Daoy (cell line): Measurements from ENCODE around the gene FAM219A. TPM values are rescaled to one million over a fixed set of nuclear protein-coding genes. Genes with fewer than 3 reads are reported as not detected.

Source experiments
- DNase-seq: peaks from one replicate; pipeline ENCODE4 v3.0.0-alpha.2; 2015; ENCODE audit warnings: low read depth
- total RNA-seq: library from RNA; depleted of rRNA; stranded (reverse); fragments of >200 nt; shearing (Covaris generic); gene quantifications from 2 replicates; pipeline ENCODE4 v1.2.3, GENCODE V29; 2014; rRNA removed

The FAM219A gene, protein sequence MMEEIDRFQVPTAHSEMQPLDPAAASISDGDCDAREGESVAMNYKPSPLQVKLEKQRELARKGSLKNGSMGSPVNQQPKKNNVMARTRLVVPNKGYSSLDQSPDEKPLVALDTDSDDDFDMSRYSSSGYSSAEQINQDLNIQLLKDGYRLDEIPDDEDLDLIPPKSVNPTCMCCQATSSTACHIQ
- total RNA-seq, result 14.9 and 16.2 TPM in 2 replicates

DNA sequence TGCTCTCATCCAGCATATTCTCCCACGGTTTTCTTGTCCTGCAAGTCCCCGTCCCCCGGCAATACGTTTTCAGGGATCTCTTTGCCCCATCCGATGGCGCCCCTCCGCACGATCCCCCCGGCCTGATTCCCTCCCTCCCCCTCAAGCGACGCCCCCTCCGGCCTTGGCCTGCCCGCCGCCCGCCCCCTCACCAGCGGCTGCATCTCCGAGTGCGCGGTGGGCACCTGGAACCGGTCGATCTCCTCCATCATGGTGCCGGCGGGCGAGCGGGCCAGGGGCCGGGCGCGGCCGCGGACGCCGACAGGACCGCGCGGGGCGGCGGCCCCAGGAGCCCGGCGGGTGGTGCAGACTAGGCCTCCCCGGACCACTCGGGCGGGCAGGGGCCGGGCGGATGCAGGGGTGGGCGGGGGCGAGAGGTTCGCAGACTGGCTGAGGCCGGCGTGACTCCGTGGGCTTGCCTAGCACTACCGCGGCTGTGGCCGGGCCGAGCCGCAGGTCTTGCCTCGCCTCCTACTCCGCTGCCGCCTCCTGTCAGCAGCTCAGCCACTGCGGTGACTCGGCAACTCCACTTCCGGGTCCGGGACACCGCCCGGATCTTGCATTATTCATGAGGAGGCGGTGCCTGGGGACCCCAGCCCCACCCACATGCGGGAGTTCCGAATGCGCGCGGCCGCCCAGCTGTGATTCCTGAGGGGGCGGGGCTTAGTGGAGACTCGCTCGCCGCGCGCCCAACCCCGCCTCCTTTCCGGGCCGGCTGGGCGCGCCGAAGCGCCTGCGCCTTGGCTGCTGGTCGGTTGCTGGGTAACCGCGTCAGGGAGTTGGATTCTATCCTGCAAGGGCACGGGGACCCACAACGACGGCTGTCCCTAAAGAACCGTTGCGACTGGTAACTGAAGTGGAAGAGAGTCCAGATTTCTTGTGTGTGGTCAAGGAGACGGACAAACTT lies at the start of gene FAM219A, which contains the start of gene DNAI1:
FAM219A (minus strand) TSS at position 558 of the 946 bp plus-strand sequence; CDS start at position 251, 307 bp downstream.
DNAI1 (plus strand) TSS at position 793 of the 946 bp plus-strand sequence. CDS start 201 bp downstream, outside the sequence.
- peak; percentile 99 for DNase-seq

DNA sequence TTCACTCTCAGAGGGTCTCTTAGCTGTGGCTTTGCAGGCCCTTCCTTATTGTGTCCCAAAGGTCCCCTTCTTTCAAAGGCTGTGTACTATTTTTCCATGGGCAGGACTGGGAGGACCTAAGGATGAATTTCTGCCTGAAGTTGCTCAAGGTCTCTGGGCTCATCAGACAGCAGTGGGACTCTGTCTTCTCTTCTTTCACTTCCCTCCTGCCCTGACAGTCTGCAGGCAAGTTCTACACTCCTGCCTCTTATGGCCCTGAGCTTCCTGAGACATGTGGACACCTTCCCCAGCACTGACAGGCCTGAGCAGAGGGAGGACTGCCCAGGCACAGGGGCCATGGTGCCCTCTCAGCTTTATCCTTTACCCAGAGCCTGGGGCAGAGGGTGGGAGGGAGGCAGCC lies 49.6 kb upstream of the FAM219A start:
- DNase-seq, result no peak

DNA sequence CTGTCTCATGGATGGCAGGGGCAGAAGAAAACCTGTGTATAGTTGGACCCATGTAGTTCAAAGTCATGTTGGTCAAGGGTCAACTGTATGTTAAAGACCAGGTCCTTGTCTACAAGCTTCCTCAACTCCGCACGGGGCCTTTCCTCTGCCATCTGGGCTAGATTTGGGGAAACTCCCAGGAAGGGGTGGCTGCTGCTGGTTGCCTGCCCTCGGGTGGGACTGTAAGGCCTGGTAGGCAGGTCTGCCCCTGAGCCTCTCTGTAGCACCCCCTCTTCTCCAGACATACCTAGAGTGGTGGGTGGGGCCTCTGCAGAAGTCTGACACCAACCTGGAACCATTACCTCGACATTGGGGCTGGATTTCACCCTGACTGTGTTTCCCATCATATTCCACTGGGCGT lies 49.2 kb upstream of the FAM219A start:
- DNase-seq, result no peak

DNA sequence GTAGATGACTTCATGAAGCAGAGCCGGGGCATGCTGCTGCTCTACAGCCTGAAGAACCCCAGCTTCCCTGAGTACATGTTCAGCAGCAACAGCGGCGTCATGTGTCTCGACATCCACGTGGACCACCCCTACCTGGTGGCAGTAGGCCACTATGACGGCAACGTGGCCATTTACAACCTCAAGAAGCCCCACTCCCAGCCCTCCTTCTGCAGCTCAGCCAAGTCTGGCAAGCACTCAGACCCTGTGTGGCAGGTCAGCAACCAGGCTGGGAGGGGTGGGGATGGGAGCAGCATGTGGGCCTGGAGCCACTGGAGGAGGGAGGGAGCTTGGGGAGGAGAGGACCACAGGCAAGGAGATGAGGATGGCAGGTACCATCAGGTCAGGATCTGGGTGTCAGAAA lies 48.3 kb upstream of the FAM219A start:
- no peak for DNase-seq

DNA sequence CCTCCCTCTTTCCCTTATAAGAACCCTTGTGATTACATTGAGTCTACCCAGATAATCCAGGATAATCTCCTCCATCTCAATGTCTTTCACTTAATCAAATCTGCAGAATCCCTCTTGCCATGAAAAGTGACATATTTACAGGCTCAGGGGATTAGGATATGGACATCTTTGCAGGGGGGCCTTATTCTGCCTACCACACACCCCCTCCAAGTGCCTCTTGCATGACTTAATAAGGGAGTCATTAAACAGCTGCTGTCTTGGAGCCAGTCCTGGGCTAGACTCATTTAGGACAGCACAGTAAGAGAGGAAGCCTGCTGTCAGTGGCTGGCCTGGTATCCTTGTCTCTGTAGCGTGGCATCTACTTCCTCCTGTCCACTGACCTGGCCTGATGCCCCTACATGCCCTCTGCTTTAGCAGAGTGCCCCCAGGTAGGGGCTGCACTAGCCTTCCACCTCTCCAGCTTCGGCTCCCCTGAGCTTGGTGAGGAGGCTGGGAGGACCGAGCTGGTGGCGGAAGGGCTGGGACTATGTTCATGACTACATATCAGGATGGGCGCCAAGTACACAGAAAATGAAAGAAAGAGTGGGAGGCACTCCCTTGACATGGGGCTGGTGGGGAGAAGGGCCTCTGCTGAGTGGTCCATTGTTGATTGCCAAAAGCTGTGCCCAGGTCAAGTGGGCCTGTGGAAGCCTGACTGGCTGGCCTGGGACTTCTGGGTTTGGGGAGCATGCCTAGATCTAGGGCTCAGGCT lies 47.2 kb upstream of the FAM219A start:
- DNase-seq, result no peak

DNA sequence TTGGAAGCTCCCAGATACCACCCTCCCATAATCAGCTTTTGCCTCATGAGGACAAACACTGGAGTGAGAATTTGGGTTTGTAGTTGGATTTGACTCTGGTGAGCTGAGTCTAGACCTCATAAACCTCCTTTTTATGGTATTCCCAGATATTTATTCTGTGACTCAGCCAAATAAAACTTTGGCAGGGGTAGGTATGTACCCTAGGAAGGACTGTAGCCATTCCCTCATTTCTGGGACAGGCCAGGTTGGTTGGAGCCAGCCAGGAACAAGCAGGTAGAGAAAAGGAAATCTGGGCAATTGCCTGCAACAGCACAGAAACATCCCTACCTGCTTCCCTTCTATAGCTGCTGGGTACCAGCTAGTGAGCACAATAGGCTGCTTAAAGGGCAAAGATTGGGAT lies 45.0 kb upstream of the FAM219A start:
- DNase-seq, result no peak

DNA sequence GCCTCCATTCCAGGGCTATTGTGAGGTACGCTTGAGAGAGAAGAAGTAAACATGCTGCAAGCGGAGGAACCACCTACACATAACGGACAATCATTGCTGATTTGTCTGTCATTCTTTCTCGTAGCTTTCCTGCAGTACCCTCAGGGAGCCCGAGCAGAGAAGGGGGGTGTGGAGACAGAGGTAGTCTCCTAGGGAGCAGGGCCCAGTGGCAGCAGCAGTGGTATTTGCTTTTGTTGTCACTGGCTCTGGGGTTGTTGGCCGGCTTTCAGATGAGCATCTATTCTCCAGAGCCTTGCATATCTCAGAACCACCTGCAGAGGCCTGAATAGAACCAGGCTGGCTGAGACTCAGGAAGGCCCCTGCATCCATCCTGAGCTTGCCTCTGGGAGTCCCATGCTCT lies 44.5 kb upstream of the FAM219A start:
- DNase-seq, result no peak

DNA sequence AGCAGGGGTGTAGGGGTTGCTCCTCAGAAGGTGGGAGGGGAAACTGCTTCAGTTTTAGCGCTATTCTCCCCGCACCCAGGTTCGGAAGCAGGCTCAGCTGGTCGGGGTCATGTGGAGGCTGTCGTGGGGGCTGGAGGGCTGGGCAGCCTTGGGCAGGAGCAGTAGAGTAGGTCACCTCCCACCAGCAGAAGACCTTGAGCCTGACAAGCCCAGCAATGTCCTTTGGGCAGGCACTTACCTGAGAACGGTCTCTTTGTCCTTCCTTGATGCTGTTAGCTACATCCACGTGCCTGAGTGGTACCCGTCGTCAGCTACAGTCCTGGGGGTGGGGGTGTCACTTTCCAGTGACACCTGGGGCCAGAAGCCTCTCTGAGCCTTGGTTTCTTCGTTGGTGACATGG lies 44.1 kb upstream of the FAM219A start:
- no peak for DNase-seq

DNA sequence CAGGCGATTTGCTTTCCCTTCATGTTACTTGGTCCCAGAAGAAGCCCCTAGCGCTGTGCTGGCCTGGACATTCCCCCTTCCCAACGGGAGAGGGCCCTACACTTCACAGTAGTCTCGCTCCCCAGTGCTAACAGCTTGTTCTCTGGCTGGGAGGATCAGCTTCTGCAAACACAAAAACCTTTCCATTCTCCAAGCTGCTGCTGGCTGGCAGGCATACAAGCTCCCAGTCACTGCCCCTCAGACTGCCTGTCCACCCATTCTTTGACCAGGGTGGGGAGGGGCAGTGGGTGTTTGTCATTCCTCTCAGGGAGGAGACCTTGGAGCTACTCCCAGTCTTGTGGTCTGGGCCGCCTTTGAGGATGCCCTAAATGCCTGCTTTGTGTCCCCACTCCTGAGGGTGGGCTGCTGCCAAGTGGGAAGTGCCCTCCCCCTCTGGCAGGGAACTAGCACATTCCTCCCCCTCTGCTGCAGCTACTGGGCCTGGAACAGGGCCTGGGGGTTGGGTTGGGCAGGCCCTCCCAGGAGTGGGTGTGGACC lies 43.6 kb upstream of the FAM219A start:
- DNase-seq, result peak; percentile 41

DNA sequence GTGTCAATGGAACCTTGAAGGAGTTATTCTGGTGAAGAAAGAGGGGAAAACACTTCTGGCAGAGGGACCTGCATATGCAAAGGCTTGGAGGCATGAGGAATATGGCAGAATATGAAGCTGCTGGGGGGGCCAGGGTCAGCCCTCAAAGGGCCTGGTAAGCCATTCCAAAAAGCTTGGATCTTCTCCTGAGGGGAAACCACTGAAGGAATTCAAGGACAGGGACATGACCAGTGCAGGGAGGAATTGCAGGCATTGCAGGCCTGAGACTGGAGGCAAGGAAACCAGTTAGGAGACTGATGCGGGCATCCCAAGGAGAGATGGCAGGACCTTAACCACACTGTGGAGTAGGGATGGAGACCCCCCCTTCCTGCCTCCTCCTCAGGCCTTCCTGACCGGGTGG lies 43.0 kb upstream of the FAM219A start:
- DNase-seq, result no peak

DNA sequence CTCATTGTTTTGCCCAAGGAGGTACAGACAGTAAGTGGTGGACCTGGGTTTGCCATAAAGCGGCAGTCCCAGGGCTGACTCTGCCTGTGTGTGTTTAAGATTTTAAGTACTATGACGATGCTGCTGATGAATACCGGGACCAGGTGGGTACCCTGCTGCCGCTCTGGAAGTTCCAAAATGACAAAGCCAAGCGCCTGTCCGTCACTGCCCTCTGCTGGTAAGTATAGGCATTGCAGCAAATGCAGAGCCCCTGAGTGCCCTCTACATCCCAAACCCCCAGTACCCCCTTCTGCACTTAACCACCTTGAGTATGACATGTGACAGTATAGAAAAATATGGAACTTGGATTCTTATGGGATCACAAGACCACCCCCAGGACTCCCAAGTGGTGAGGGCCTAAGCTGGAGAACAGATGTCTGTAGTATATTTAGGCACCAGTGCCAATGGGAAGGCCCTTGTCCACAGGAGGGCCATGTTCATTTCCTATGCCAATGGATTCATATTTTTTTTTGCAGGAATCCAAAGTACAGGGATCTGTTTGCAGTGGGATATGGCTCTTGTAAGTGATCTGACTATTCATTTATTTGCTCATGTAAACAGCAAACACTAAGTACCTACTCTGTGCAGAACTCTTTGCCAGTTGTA lies 42.4 kb upstream of the FAM219A start:
- peak; percentile 62 for DNase-seq

DNA sequence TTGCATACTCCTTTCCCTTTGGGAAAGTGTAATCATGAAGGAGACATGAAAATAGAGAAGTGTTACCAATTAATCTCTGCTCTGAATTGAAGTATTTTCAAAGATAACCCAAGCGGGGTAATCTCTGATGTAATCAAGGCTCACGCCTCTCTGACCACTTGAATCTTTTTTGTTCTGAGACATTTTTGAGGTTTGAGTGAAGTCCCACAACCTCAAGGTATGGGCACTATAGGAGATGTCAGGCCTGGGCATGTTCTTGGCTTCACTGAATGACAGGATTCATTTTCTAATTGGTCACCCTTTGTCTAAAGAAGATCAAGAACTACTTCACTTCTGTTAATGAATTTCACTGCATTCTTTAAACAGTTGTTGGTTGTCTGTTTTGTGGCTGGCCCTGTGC lies 40.7 kb upstream of the FAM219A start:
- no peak for DNase-seq

DNA sequence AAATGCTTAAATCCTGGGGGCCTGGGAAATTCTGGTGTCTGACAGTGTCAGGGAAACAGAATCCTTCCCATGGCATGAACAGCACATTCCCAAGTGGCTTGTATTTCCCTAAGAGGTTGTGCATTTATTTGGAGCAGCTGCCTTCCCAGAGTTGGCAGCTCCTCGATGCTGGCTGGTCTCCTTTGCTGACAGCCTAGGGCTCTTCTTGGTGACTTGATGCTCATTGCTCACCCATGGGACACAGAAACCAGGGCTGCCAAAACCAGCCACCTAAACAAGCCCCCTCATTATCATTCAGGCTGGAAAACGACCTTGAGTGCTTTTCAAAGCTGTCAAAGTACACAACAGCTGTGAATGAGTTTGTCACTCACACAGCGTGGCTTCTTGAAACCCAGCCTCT lies 40.2 kb upstream of the FAM219A start:
- no peak for DNase-seq

DNA sequence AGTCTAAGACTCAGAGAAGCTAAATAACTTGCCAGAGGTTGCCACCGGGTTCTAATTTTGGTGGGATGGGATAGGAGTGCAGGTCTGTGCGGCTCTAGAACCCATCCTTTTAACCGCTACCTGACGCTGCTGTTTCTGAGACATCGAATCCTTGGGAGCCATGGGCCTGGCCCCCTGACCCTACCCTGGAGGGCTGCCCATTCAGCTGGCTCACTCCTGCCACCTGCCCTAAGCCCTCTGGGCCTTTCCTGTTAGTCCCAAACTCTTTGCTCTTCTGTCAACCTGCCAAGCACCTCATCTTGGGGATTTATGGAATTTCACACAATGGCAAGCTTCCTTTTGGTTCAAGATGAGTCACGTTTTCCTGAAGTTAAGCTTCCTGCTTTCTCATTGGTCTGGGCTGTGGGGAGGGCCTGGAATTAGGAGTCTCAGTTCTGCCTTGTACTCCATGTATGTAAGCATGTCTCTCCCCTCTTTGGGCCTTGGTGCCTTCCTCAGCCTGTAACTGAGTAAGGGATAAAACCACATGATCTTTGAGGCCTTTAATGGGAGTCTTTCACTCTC lies 37.9 kb upstream of the FAM219A start:
- DNase-seq, result peak; percentile 46

DNA sequence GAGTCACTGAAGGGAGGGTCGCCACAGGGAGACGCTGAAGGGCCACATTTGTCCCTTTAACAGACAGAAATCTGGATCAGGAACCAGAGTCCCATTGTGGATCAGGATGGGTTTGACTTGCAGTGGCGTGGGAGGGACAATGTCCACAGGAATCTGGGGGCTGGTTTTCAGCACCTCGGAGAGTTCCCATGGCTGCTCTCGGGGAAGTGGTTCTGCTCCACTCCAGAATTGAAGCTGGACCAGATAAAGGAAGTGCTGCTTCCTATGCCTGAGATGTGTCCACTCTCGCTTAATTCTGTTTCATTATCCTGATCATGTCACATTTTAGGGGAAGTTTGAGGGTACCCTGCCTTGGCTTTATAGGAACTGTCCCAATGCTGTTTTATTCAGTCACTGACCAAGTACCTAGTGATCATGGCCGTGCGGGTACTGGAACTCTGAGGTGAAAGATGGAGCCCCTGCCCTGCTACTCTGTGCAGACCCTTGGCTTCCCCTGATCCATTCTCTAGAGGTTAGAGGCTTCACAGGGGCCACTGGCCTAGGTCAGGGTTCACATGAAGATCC lies 35.7 kb upstream of the FAM219A start:
- peak; percentile 51 for DNase-seq

DNA sequence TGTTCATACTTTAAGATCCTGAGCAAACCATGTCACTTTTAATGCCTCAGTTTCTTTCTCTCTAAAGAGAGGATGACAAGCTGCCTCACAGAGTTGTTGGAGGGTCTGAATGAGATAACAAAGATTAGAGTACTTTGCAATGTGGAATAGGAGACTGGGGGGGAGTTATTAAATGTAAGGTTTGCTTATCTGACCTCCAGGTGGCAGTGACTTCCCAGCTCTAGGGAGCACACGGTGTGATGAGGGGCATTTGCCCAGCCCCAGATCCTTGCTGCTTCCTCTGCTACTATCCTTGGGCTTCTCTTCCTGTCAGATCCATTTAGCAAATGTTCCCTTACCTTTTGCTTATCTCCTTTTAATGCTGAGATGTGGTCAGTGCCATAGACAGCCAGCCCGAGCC lies 33.7 kb upstream of the FAM219A start:
- no peak for DNase-seq

DNA sequence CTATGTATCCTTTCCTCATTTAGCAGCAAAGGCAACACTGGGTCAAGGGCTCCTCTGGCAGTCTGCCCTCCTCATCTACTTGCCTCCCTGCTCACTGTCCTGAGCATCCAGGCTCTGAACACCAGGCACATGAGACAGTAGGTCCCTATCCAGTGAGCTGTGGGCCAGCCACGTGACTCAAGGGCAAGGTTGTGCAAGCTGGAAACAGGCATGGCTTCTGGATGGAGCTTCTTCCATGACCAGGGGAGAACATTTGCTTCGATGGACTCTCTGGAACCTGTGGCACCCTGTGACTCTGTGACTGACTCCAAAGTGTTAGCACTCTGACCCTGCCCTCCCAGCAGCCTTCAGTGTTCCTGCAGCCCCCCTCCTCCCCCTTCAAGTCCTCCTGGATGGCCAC lies 33.2 kb upstream of the FAM219A start:
- no peak for DNase-seq

DNA sequence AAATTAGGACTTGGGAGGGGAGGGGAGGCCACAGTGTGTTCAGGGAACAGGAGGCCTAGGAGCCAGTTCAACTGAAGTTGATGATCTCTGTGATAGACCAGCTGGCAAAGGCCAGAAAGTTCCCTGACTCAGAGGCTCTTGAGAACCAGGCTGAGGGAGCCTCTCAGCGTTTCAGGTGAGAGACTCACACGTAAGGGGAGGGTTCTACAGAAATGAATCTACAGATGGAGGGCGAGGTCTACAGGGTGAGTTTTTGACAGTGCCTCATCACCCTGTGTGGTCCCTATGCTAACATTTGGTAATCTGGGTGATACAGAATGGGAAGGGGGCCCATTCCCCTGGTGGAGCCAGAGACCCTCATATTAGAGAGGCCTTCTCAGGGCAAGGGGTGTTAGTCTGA lies 32.4 kb upstream of the FAM219A start:
- DNase-seq, result no peak

DNA sequence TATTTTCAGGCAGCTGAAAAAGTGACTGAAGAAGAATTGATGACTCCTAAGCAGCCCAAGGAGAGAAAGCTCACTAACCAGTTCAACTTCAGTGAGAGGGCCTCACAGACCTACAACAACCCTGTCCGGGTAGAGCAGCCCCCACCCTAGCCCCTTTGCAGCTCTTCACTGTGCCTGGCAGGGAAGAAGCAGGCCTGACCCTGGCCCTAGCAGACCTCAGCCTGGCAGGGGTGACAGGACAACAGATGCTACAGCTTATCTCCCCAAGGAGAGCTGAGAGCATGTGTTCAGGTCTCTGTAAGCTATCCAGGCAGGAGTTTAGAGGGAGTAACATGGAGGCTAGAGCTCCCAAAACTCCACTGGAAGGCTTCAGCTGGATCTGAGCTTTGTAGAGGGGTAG lies 32.0 kb upstream of the FAM219A start:
- no peak for DNase-seq

DNA sequence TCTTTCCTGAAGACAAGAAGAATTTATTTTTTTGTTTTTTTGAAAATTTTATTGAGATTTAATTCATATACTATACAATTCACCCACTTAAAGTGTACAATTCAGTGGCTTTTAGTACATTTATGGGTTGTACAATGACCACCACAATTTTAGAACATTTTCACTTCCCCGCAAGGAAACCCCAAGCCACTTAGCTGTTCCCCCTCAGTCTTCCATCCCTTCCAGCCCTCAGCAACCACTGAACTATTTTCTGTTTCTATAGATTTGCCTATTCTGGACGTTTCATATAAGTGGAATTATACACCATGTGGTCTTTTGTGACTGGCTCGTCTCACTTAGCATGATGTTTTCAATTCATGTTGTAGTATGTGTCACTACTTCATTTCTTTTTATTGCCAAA lies 28.2 kb upstream of the FAM219A start:
- DNase-seq, result no peak

DNA sequence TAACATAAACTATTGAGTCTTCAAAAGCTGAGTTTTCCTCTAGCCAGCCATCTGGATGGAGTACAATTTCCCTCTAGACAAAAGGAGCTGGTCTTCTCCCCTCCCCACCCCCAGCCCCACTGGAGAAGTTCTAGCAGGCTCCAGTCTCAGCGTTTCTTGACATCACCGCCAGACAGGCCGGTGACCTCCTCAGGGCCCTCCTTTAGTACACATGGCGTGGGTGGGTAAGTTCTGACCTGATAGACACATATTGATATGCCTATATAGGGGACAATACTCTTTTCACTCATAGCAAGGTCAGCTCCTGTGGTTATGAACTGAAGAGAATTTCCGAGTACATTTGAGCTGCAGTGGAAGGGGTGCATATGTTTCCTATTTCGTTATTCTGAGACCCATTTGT lies 27.5 kb upstream of the FAM219A start:
- DNase-seq, result no peak
